PC-9 (cell line): Measurements from ENCODE around the gene TOGARAM2. TPM values are rescaled to one million over a fixed set of nuclear protein-coding genes. Genes with fewer than 3 reads are reported as not detected.

ENCODE experiments used
- BruUV-seq: library from RNA; stranded (reverse); fragments of 400-500 nt; replicated peaks from 2 replicates; lab custom pipeline; 2021; lab: Mats Ljungman, UMichigan
- CTCF ChIA-PET: fragments of 300-600 bp; sonication (Branson Sonifier 250); formaldehyde crosslinking; loops from one replicate; lab custom pipeline; 2022; ENCODE audit warnings: antibody characterized with exemption; lab: Charles Lee
- POLR2A ChIA-PET: fragments of 300-600 bp; sonication (Branson Sonifier 250); formaldehyde crosslinking; loops from one replicate; lab custom pipeline; 2022; ENCODE audit warnings: antibody characterized with exemption; ENCODE audit not compliant: unreplicated experiment; lab: Charles Lee
- DNase-seq, 2 experiments: peaks; one replicate each; pipeline versions ENCODE4 v3.0.0 to v3.0.0-alpha.2; 2015 to 2022; ENCODE audit warnings: mixed read lengths in 1 of 2
- H2AFZ ChIP-seq: fragments of 200-600 bp; sonication (generic); 2 replicates; pipeline ENCODE4 v1.8.1; 2017; ENCODE audit warnings: antibody characterized with exemption
- H3F3A ChIP-seq: fragments of 200-600 bp; sonication (generic); 2 replicates; pipeline ENCODE4 v1.8.1; 2017; ENCODE audit warnings: antibody characterized with exemption, mild to moderate bottlenecking, low read depth; ENCODE audit not compliant: insufficient read depth
- H3K27ac ChIP-seq: fragments of 200-600 bp; sonication (generic); 2 replicates; pipeline ENCODE4 v1.6.1; 2016; ENCODE audit warnings: mixed run types
- H3K27me3 ChIP-seq: fragments of 200-600 bp; sonication (generic); 2 replicates; pipeline ENCODE4 v1.6.1; 2016; ENCODE audit warnings: low read depth, mixed run types; ENCODE audit not compliant: insufficient read depth
- H3K36me3 ChIP-seq: fragments of 200-600 bp; sonication (generic); 2 replicates; pipeline ENCODE4 v1.6.1; 2016; ENCODE audit warnings: low read depth, mixed run types
- H3K4me1 ChIP-seq: fragments of 200-600 bp; sonication (generic); replicated peaks from 2 replicates; pipeline ENCODE4 v1.6.1; 2016; ENCODE audit warnings: mixed run types; ENCODE audit not compliant: insufficient read depth
- H3K4me2 ChIP-seq: fragments of 200-600 bp; sonication (generic); 2 replicates; pipeline ENCODE4 v1.6.1; 2017; ENCODE audit warnings: mixed run types
- H3K4me3 ChIP-seq: fragments of 200-600 bp; sonication (generic); 2 replicates; pipeline ENCODE4 v1.6.1; 2016; ENCODE audit warnings: mixed run types
- H3K79me2 ChIP-seq: fragments of 200-600 bp; sonication (generic); 2 replicates; pipeline ENCODE4 v1.6.1; 2017; ENCODE audit warnings: low read depth, mixed run types
- H3K9me2 ChIP-seq: fragments of 200-600 bp; sonication (generic); 2 replicates; pipeline ENCODE4 v1.8.1; 2017; ENCODE audit warnings: mild to moderate bottlenecking; ENCODE audit not compliant: insufficient read depth
- H3K9me3 ChIP-seq: fragments of 200-600 bp; sonication (generic); 2 replicates; pipeline ENCODE4 v1.8.1; 2016; ENCODE audit warnings: low read depth; ENCODE audit not compliant: insufficient read depth
- H4K20me1 ChIP-seq: fragments of 200-600 bp; sonication (generic); 2 replicates; pipeline ENCODE4 v1.8.1; 2017; ENCODE audit not compliant: insufficient read depth
- CTCF ChIP-seq: fragments of 200-600 bp; sonication (generic); conservative IDR thresholded peaks from 2 replicates; pipeline ENCODE4 v1.6.1; 2017; ENCODE audit warnings: mixed run types, antibody characterized with exemption, mild to moderate bottlenecking, moderate library complexity
- EZH2 ChIP-seq: fragments of 200-600 bp; sonication (generic); IDR thresholded peaks from 2 replicates; pipeline ENCODE4 v1.8.0; 2017; ENCODE audit warnings: antibody characterized with exemption, low read depth
- intact Hi-C: fragments of 100-400 bp; cut with micrococcal nuclease; formaldehyde crosslinking; loops from one replicate; pipeline ENCODE4 v1.10.0; 2022; ENCODE audit not compliant: unreplicated experiment
- total RNA-seq: library from RNA; stranded (reverse); gene quantifications from 2 replicates; pipeline ENCODE4 v1.2.3, GENCODE V29; 2021

Gene TOGARAM2
- total RNA-seq, 1 experiment from 2014 or later: 0.44 TPM

GRCh38 chr2:29046321-29046720 lies 65.2 kb downstream of the TOGARAM2 start:
- BruUV-seq: no TSS peak
- ChIA-PET POLR2A (interaction anchor here (0.6 kb wide), 1 partner anchor 64 kb away, joined by 3 read pairs; no protein-coding TSS in a partner anchor), CTCF (no interaction called here)
- no peak overlapping the region for H3K27ac ChIP-seq
- no peak overlapping the region for H2AFZ ChIP-seq
- no peak for TF ChIP-seq EZH2
- no peak for TF ChIP-seq CTCF
- DNase-seq: no peak
- H3K9me3 ChIP-seq: no peaks in the 10 kb centered on the region
- H3K27me3 ChIP-seq: no peaks in the 10 kb centered on the region
- no peak overlapping the region for H3K4me3 ChIP-seq
- intact Hi-C loops: no loop called here
- H4K20me1 ChIP-seq: no peaks in the 10 kb centered on the region
- H3F3A ChIP-seq: no peaks in the 10 kb centered on the region
- H3K4me1 ChIP-seq: no peaks in the 10 kb centered on the region
- no peaks in the 10 kb centered on the region for H3K79me2 ChIP-seq
- H3K36me3 ChIP-seq: no peaks in the 10 kb centered on the region
- H3K9me2 ChIP-seq: no peaks in the 10 kb centered on the region
- H3K4me2 ChIP-seq: no peak overlapping the region

- intact Hi-C loops: no loop called here
Observed at GRCh38 chr2:29047083-29047845, 66.2 kb downstream of the TOGARAM2 start.

GRCh38 chr2:29050591-29050990 lies 69.5 kb downstream of the TOGARAM2 start:
- peaks cover 25% of the 10 kb centered on the region for H3K4me1 ChIP-seq
- H3F3A ChIP-seq: peaks cover 5% of the 10 kb centered on the region; the same call in 1 of the 2 replicates
- intact Hi-C loops: loop anchor here (5.0 kb wide), 1 partner anchor 93 kb away; no protein-coding TSS in a partner anchor
- BruUV-seq: no TSS peak
- no peaks in the 10 kb centered on the region for H3K9me2 ChIP-seq
- ChIA-PET CTCF (no interaction called here), POLR2A (no interaction called here)
- no peaks in the 10 kb centered on the region for H3K9me3 ChIP-seq
- DNase-seq: no peak
- H4K20me1 ChIP-seq: no peaks in the 10 kb centered on the region
- no peak overlapping the region for H3K4me3 ChIP-seq
- H3K4me2 ChIP-seq: no peak overlapping the region
- H3K79me2 ChIP-seq: no peaks in the 10 kb centered on the region
- TF ChIP-seq CTCF (no peak), EZH2 (no peak)
- no peaks in the 10 kb centered on the region for H3K27me3 ChIP-seq
- no peak overlapping the region for H3K27ac ChIP-seq
- no peak overlapping the region for H2AFZ ChIP-seq
- no peaks in the 10 kb centered on the region for H3K36me3 ChIP-seq

More at GRCh38 chr2:29047083-29047845, 66.2 kb downstream of the TOGARAM2 start:
- ChIA-PET CTCF (no interaction called here), POLR2A (interaction anchor here (0.6 kb wide), 1 partner anchor 65 kb away, joined by 3 read pairs; no protein-coding TSS in a partner anchor)
- TF ChIP-seq CTCF (no peak), EZH2 (no peak)
- Histone ChIP-seq H4K20me1 (no peaks in the 10 kb centered on the region), H3K36me3 (no peaks in the 10 kb centered on the region), H3K4me1 (peaks cover 1% of the 10 kb centered on the region), H3K9me2 (no peaks in the 10 kb centered on the region), H2AFZ (no peak overlapping the region), H3F3A (no peaks in the 10 kb centered on the region), H3K27me3 (no peaks in the 10 kb centered on the region), H3K4me3 (no peak overlapping the region), H3K79me2 (no peaks in the 10 kb centered on the region), H3K27ac (no peak overlapping the region), H3K9me3 (no peaks in the 10 kb centered on the region), H3K4me2 (no peak overlapping the region)
- BruUV-seq: no TSS peak
- DNase-seq: no peak
